GM18520 (cell line): Measurements from ENCODE around the gene TNRC6A.
"Not testable (repeated sequence)": the region's sequence is repeated elsewhere in the genome, so short reads cannot be mapped to it uniquely, and the experiment has no call there.

ENCODE experiments used
- ATAC-seq: cut with Tn5 transposase; IDR thresholded peaks from one replicate; pipeline ENCODE4 v1.9.1; 2021; ENCODE audit not compliant: unreplicated experiment

Gene TNRC6A

DNA sequence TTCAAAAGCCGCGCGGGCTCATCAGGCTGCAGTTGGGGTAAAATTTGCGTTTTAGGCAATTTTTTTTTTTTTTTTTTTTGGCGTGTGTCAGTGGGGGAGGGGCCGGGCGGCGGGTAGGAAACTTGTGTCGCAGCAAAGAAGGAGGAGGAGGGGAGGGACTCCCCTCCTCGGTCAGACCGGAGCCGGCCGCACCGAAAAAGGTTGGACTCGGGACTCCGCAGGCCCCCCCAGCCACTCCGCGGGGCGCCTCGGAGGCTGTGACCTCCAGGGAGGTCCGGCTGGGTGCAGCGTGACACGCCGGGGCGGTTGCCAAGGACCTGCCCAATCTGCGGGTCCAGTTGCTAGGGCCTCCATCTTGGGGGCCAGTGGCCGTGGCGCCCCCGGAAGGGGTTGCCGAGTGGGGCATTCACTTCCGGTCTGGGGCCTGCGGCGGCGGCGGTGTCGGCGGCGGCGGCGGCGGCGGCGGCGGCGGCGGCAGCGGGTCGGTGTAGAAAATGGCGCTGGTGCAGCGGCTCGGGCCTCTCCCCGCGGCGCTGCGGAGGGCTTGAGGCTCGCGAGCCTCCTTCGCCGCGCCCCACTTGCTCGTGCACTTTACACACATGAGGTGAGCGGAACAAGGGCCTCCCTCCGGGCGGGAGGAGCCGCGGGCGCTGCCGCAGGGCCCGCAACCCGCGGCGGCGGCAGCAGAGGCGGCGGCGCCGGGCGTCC is at the start of gene TNRC6A:
TNRC6A (plus strand) TSS at position 409 of the 708 bp plus-strand sequence; CDS start at position 600, 191 bp downstream.
- peak; percentile 63 for ATAC-seq

DNA sequence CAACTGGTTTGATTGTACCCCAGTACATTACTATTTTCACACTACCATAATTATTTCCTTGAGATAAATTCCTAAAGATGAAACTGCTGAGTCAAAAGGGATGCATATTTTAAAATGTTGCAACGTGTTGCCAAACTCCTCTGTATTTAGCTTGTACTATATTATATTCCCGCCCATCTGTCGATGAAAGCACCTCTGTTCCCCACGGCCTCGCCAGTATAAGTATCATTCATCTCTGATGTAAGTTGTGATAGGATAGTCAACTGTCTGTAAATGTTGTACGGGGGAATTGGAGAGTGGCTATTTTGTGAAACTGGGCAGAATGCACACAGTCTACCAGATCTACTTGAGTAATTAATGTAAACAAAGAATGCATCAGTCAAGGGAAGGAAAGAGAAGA is 47.7 kb upstream of the TNRC6A start:
- no peak for ATAC-seq

DNA sequence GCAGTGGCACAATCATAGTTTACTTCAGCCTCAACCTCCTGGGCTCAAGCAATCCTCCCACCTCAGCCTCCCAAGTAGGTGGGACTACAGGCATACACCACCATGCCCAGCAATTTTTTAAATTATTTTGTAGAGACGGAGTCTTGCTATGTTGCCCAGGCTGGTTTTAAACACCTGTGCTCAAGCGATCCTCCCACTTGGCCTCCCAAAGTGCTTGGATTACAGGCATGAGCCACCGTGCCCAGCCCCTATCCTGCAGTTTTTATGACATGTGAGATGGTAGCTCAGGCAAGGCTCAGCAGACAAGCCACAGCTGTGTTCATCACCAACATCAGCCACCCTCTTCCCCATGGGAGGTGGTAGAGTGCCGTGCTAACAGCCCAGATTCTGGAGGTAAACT is 46.2 kb upstream of the TNRC6A start:
- no peak for ATAC-seq

GRCh38 chr16:24683847-24684493 is 45.5 kb upstream of the TNRC6A start:
- ATAC-seq = no peak

DNA sequence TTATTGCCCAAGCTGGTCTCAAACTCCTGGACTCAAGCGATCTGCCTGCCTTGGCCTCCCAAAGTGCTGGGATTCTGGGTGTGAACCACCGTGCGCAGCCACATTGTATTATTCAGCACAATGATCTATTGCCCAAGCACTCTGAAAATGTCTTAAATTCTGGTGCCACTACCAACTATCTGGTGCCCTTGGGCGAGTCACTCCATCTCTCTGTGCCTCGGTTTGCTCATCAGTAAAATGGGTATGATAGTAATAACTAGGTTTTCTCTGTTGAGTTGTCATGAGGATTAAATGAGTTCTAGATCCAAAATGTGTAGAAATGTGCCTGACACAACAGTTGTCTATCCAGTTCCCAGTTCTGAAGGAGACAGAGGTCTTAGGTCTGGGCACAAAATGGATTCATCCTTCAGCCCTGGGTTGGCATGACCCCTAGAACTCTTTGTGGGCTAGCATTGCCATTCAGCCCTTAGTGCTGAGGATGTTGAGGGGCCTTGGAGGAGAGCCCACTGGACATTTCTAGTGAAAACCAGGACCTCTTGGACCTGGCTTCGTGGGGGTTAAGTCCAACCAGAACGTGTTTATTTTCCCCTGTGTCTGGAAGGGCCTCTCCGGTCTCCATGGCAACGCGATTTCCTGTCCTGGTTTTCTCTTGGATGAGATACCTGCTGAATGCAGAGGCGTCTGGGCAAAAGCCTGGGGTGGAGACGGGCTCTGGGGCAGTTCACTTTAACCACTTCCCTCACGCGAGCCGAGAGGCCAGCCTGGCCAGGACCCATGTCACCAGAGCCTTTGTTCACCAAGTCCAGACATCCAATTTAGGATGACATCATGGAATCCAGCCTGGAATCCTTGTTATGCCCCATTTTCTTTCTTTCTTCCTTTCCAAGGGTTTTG is 43.7 kb upstream of the TNRC6A start:
- ATAC-seq = no peak

- ATAC-seq = no peak
Measured at GRCh38 chr16:24686678-24687077, 42.8 kb upstream of the TNRC6A start.

DNA sequence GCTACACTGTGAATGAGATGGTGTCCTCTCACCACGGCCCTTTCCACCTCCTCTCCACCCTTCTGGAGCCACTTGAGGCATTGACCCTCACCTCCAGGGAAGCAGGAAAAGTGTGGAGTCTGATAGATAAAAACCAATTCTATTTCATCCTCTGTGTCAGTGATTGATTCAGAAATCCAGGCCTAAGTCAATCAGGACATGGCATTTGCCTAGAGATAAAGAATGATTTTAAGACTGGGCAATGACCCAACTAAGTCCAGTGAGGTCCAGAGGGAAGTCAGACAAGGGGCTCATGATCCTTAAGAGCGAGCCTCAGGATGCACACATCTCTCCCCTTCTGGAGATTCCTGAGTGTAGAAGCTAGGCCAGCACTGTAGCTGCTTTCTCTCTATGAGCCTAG is 41.1 kb upstream of the TNRC6A start:
- ATAC-seq = no peak

GRCh38 chr16:24689128-24689527 is 40.3 kb upstream of the TNRC6A start:
- ATAC-seq = no peak

DNA sequence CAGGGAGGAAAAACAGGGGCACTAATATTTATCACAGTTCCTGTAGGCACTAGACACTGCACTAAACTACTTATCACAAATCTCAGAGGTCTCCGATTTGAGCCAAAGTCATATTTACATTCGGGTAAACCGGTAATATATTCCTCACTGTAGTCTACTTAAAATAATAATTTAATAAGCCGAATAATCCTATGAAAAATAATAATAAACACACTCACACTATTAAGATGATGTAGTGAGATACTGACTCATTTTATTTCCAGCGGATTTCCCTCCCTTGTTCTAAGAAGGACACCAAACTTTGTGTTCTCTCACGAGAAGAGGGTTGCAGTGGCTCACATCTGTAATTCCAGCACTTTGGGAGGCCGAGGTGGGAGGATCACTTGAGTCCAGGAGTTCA is 36.6 kb upstream of the TNRC6A start:
- ATAC-seq = no peak

DNA sequence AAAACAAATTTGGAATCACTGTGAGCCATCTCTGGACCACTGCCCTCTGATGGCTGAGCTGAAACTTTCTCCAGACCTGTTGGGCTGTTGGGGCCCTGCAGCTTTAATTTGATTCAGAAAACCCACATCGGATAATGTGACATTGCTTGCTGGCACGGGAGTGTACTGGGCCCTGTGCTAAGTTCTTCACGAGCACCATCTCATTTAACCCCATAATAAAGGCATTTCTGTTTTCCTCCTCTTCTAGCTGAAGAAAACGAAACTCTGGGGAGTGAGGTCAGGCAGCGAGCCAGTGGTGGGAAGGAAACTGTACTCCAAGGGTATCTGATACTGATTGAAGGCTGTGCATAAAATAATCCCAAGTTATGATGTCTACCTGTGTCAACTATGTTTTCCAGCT is 34.5 kb upstream of the TNRC6A start:
- ATAC-seq = no peak

GRCh38 chr16:24696699-24697098 is 32.8 kb upstream of the TNRC6A start:
- no peak for ATAC-seq

GRCh38 chr16:24698308-24698707 is 31.1 kb upstream of the TNRC6A start:
- no peak for ATAC-seq

DNA sequence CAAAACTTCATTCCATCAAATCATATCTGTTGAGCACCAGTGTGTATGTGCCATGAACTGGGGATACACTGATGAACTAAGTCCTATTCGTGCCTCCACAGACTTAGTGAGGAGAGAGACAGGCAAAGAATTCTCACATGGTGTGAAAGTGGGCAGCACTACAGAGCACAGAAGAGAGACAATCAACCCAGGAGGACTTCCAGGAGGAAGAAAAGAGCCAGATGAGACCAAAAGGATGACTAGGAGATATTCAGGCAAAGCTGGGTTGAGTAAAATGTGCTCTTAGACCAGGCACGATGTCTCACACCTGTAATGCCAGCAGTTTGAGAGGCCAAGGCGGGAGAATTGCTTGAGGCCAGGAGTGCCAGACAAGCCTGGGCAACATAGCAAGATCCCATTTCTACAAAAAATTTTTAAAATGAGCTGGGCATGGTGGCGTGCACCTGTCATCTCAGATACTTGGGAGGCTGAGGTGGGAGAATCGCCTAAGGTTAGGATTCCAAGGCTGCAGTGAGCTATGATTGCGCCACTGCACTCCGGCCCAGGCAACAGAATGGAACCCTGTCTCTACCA is 30.2 kb upstream of the TNRC6A start:
- no peak for ATAC-seq

GRCh38 chr16:24700549-24701392 is 28.7 kb upstream of the TNRC6A start:
- no peak for ATAC-seq

DNA sequence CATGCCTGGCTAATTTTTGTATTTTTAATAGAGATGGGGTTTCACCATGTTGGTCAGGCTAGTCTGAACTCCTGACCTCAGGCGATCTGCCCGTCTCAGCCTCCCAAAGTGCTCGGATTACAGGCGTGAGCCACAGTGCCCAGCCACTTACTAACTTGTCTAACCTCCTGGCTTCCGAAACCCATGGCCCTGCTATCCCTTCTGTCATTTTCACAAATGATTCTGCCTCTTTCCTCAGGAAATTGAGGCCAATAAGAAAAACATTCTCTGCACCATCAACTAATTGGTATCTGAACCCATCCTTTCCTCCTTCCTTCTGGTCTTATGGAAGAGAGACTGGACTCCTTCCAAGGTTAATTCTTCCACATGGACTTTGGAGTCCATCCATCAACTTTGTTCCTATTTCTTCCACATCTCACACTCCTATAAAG is 27.9 kb upstream of the TNRC6A start:
- no peak for ATAC-seq

DNA sequence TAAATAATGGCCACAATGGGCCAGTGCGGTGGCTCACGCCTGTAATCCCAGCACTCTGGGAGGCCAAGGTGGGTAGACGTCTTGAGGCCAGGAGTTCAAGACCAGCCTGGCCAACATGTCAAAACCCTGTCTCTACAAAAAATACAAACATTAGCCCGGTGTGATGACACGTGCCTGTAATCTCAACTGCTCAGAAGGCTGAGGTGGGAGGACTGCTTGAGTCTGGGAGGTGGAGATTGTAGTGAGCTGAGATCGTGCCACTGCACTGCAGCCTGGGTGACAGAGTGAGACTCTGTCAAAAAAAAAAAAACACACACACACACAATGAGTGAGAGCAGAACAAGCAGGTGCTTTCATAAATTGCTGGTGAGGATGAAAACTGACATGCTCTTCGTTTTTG is 21.7 kb upstream of the TNRC6A start:
- not testable (repeated sequence) for ATAC-seq

DNA sequence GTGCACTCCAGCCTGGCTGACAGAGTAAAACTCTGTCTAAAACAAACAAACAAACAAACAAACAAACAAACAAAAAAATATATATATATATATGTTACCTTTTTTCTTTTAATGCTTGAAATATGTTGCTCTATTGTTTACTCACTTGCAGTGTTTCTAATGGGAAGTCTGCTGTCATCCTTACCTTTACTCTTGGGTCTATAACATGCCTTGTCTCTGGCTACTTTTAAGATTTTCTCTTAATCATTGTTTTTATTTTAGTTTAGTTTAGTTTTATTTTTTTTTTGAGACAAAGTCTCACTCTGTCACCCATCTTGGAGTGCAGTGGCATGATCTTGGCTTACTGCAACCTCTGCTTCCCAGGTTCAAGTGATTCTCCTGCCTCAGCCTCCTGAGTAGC is 16.1 kb upstream of the TNRC6A start:
- no peak for ATAC-seq

DNA sequence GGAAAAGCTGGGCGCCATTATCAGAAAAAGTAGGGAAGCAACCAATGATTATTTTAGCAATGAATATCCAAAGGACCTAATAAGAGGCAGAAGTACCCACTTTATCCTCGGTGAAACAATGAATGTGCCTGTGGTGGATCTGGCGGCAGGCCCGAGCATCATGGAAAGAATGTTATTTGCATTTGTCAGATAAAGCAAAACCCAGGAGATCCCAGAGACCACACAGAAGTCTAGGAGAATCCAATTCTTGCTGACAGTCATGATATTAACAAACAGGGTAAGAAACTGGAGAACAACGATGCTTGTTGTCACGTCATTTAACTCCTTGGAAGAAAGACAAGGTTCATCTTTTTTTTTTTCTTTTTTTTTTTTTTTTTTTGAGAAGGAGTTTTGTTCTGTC is 12.0 kb upstream of the TNRC6A start:
- no peak for ATAC-seq

GRCh38 chr16:24718967-24719521 is 10.4 kb upstream of the TNRC6A start:
- no peak for ATAC-seq

DNA sequence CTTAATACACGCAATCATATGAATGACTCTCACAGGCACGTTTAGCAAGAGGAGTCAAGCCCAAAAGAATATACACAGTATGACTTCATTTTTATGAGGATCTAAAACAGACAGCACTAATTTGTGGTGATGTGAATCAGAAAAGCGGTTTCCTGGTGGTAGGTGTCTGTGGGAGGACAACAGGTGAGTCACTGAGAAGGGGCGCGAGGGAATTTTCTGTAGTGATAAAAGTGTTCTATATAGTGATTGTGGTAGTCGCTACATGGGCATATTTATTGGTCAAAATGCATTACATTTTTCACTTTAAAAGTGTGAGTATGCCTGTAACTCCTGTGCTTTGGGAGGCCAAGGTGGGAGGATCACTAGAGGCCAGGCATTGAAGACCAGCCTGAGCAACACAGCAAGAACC is 7.6 kb upstream of the TNRC6A start:
- ATAC-seq = no peak
